Endodermal cell (in vitro differentiated cells): ENCODE measurements around the gene NCKAP5. TPM values are rescaled to one million over a fixed set of nuclear protein-coding genes. Genes with fewer than 3 reads are reported as not detected.

Experiments used
- DNase-seq: peaks from one replicate; pipeline ENCODE4 v3.0.0-alpha.2; 2017
- H3K27ac ChIP-seq: 2 replicates; pipeline ENCODE4 v1.5.1; 2013; ENCODE audit warnings: mild to moderate bottlenecking, low read depth, low read length, moderate library complexity
- H3K27me3 ChIP-seq: 2 replicates; pipeline ENCODE4 v1.6.1; 2013; ENCODE audit warnings: mild to moderate bottlenecking, low read length, moderate library complexity; ENCODE audit not compliant: insufficient read depth, control insufficient read depth, poor library complexity, severe bottlenecking
- H3K36me3 ChIP-seq: 2 replicates; pipeline ENCODE4 v1.7.0; 2013; ENCODE audit warnings: mild to moderate bottlenecking, low read length, moderate library complexity; ENCODE audit not compliant: control insufficient read depth, insufficient read depth
- H3K4me1 ChIP-seq: one replicate; pipeline ENCODE4 v1.7.0; 2013; ENCODE audit warnings: low read length; ENCODE audit not compliant: control insufficient read depth, insufficient read depth
- H3K4me3 ChIP-seq: 2 replicates; pipeline ENCODE4 v1.5.1; 2013; ENCODE audit warnings: mild to moderate bottlenecking, low read length, moderate library complexity
- H3K9ac ChIP-seq: 2 replicates; pipeline ENCODE4 v1.6.1; 2013; ENCODE audit warnings: mild to moderate bottlenecking, low read length, moderate library complexity; ENCODE audit not compliant: poor library complexity, severe bottlenecking; ENCODE audit errors: extremely low read depth
- H3K9me3 ChIP-seq: 2 replicates; pipeline ENCODE4 v1.6.1; 2013; ENCODE audit warnings: mild to moderate bottlenecking, low read length, moderate library complexity; ENCODE audit not compliant: control insufficient read depth
- H3K27ac Mint-ChIP-seq: 2 replicates; pipeline ENCODE4 v1.8.0; 2020; ENCODE audit warnings: mixed read lengths
- H3K27me3 Mint-ChIP-seq: 2 replicates; pipeline ENCODE4 v1.8.0; 2021; ENCODE audit warnings: mild to moderate bottlenecking, mixed read lengths; ENCODE audit not compliant: insufficient read depth
- H3K36me3 Mint-ChIP-seq: 2 replicates; pipeline ENCODE4 v1.8.0; 2020; ENCODE audit warnings: low read depth, mixed read lengths
- H3K4me1 Mint-ChIP-seq: 2 replicates; pipeline ENCODE4 v1.8.0; 2020; ENCODE audit warnings: mixed read lengths
- H3K4me3 Mint-ChIP-seq: 2 replicates; pipeline ENCODE4 v1.8.0; 2020; ENCODE audit warnings: mild to moderate bottlenecking, moderate library complexity, mixed read lengths
- H3K9me3 Mint-ChIP-seq: 2 replicates; pipeline ENCODE4 v1.8.0; 2020; ENCODE audit warnings: mild to moderate bottlenecking, mixed read lengths
- WGBS, 2 experiments: methylation state at CpG; one replicate each; pipeline versions ENCODE4 v1.1.5 to v1.1.7; 2013; ENCODE audit warnings: missing lambda C conversion rate in 2 of 2, mixed read lengths in 1 of 2; ENCODE audit not compliant: insufficient coverage in 1 of 2, insufficient read length in 1 of 2; 5-methylcytosine and 5-hydroxymethylcytosine counted together
- total RNA-seq, 2 donors: library from RNA; stranded (reverse); fragmentation: NEBNext Ultra II Directional in 1 of 2; extraction: Animal tissue kit (Norgen Biotek cat#: 25700) in 1 of 2; gene quantifications; 2 replicates in 1 of 2; 3 replicates in 1 of 2; pipeline ENCODE4 v1.2.1, GENCODE V29; 2021
- TF ChIP-seq, protein P1 (sequence below): fragments of 200-600 bp; sonication (generic); conservative IDR thresholded peaks from 2 replicates; pipeline ENCODE4 v1.5.0; 2021; ENCODE audit warnings: antibody characterized with exemption, mild to moderate bottlenecking

The NCKAP5 gene
- total RNA-seq, 2 donors from 2014 or later, result 0.58 to 0.92 TPM

DNA sequence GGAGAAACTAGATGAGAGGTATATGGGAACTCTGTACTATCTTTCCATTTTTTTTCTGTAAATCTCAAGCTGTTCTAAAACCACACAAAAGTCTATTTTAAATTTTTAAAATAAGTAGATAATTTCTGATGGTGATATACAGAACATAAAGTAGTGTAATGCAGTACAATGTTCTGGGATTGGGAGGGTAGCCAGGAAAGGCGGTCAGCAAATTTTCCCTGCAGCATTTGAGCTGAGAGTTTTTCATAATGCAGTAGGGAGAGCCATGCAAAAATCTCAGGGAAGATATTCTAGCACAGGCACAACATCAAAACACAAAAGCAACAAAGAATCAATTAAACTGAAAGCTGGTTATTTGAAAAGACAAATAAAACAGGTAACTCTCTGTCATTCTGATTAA lies 141.5 kb downstream of the NCKAP5 start:
- Histone ChIP-seq H3K27me3 (no peaks in the 10 kb centered on the region), H3K9ac (no peak overlapping the region), H3K27ac (no peak overlapping the region), H3K9me3 (peaks cover 6% of the 10 kb centered on the region), H3K36me3 (no peaks in the 10 kb centered on the region), H3K4me1 (peaks cover 12% of the 10 kb centered on the region), H3K4me3 (no peak overlapping the region)
- no peak overlapping the region for H3K4me3 Mint-ChIP-seq
- peaks cover 22% of the 10 kb centered on the region for H3K4me1 Mint-ChIP-seq
- TF ChIP-seq, protein P1, sequence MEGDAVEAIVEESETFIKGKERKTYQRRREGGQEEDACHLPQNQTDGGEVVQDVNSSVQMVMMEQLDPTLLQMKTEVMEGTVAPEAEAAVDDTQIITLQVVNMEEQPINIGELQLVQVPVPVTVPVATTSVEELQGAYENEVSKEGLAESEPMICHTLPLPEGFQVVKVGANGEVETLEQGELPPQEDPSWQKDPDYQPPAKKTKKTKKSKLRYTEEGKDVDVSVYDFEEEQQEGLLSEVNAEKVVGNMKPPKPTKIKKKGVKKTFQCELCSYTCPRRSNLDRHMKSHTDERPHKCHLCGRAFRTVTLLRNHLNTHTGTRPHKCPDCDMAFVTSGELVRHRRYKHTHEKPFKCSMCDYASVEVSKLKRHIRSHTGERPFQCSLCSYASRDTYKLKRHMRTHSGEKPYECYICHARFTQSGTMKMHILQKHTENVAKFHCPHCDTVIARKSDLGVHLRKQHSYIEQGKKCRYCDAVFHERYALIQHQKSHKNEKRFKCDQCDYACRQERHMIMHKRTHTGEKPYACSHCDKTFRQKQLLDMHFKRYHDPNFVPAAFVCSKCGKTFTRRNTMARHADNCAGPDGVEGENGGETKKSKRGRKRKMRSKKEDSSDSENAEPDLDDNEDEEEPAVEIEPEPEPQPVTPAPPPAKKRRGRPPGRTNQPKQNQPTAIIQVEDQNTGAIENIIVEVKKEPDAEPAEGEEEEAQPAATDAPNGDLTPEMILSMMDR, result no peak
- no peak for DNase-seq
- no peaks in the 10 kb centered on the region for H3K36me3 Mint-ChIP-seq
- no peak overlapping the region for H3K27ac Mint-ChIP-seq
- WGBS, 2 experiments, result 100% methylated on average over 1 of the region's 1 CpG; no CpG with 5 or more reads in 1 of the 2 experiments
- H3K9me3 Mint-ChIP-seq, result no peaks in the 10 kb centered on the region
- no peaks in the 10 kb centered on the region for H3K27me3 Mint-ChIP-seq

DNA sequence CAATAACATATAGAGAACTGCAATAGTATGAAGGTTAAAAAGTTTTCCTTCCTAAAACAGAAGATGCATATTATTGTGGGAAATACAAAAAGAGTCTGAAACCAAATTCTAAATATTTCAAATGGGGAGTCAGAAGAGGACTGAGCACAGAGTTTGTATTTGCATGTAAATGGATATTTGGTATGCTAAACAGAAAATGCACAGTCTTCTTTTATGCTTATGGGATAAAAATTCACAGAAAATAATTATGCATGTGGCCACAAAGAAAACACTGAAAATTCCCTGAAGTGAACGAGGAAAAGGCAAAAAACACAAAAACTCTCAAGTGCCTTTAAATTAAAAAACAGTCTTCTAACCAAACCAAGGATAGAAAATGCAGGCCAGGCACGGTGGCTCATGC lies 142.7 kb downstream of the NCKAP5 start:
- H3K27ac ChIP-seq, result no peak overlapping the region
- TF ChIP-seq, protein P1, result no peak
- Mint-ChIP-seq H3K4me1 (peaks cover 29% of the 10 kb centered on the region), H3K36me3 (no peaks in the 10 kb centered on the region), H3K4me3 (no peak overlapping the region), H3K9me3 (no peaks in the 10 kb centered on the region), H3K27me3 (no peaks in the 10 kb centered on the region), H3K27ac (no peak overlapping the region)
- H3K9me3 ChIP-seq, result peaks cover 6% of the 10 kb centered on the region
- WGBS, 2 experiments, result 84 to 89% methylated on average over 2 of the region's 2 CpGs
- H3K27me3 ChIP-seq, result no peaks in the 10 kb centered on the region
- DNase-seq, result no peak
- no peak overlapping the region for H3K9ac ChIP-seq
- no peak overlapping the region for H3K4me3 ChIP-seq
- peaks cover 19% of the 10 kb centered on the region for H3K4me1 ChIP-seq
- H3K36me3 ChIP-seq, result no peaks in the 10 kb centered on the region

DNA sequence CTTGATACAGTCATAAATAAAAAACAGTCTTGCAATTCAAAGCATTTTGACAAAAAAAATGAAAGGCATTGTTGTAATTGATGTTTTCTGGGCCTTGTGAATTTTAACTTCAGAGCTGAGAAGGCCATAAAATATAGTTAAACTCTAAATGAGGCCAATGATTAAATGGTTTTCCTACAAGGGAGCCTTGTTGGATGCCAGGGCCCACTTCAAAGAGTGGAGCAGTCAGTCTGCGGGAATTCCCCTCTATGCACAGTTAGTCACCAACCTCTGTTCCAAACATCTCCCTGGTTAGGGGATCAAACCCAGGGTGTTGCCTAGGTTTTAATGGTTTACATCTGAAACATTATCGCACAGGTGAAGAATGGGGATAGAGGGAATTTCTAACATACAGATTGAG lies 143.4 kb downstream of the NCKAP5 start:
- Histone ChIP-seq H3K27me3 (no peaks in the 10 kb centered on the region), H3K27ac (no peak overlapping the region), H3K4me1 (peaks cover 19% of the 10 kb centered on the region), H3K4me3 (no peak overlapping the region), H3K9me3 (peaks cover 6% of the 10 kb centered on the region), H3K36me3 (no peaks in the 10 kb centered on the region), H3K9ac (no peak overlapping the region)
- Mint-ChIP-seq H3K27me3 (no peaks in the 10 kb centered on the region), H3K9me3 (no peaks in the 10 kb centered on the region), H3K4me1 (peaks cover 29% of the 10 kb centered on the region), H3K27ac (no peak overlapping the region), H3K4me3 (no peak overlapping the region), H3K36me3 (no peaks in the 10 kb centered on the region)
- TF ChIP-seq, protein P1, result no peak
- DNase-seq, result no peak
- WGBS, 2 experiments, result 91% methylated on average over 2 of the region's 2 CpGs; no CpG with 5 or more reads in 1 of the 2 experiments
